Posterior cingulate gyrus (tissue), 11 donors: ENCODE data around the gene MDM2.

Experiments
- DNase-seq, 10 donors: peaks; one replicate each; pipeline versions ENCODE4 v3.0.0 to v3.0.0-alpha.2; 2020 to 2021; ENCODE audit warnings: mixed read lengths in 3 of 10
- intact Hi-C: fragments of 100-400 bp; cut with DNase I; formaldehyde crosslinking; loops from one replicate; pipeline ENCODE4 v1.15.1; 2023

MDM2 gene

GRCh38 chr12:68893741-68894140, 85.8 kb downstream of the MDM2 start:
- intact Hi-C loops = no loop called here
- no peak for DNase-seq

GRCh38 chr12:68894276-68894855, 86.4 kb downstream of the MDM2 start:
- no peak for DNase-seq
- intact Hi-C loops = no loop called here

- no peak for DNase-seq
- intact Hi-C loops = no loop called here
Measured at GRCh38 chr12:68896881-68897540, 89.0 kb downstream of the MDM2 start.

- DNase-seq = peak in 4 of 10 donors; percentile 5 to 54 (median 26)
- intact Hi-C loops = no loop called here
Measured at GRCh38 chr12:68899251-68899771, 91.3 kb downstream of the MDM2 start.

- DNase-seq = no peak
- intact Hi-C loops = no loop called here
Measured at GRCh38 chr12:68900241-68900640, 92.3 kb downstream of the MDM2 start.
